Measurements from ENCODE around the gene CDH11.

- TF ChIP-seq CTCF (IDR thresholded peaks at IDR 0.05), result no peak
- no peak for TF ChIP-seq ZFX (IDR thresholded peaks at IDR 0.05; ENCODE audit: borderline replicate concordance)
Measured at GRCh38 chr16:64950731-64951130, 171.1 kb downstream of the CDH11 start.

Measured in 22Rv1 (cell line).